ENCODE measurements around the gene RELL2.

The RELL2 gene

GRCh38 chr5:141618030-141618803, 18.6 kb upstream of the RELL2 start:
- no peak for TF ChIP-seq CTCF (IDR thresholded peaks at IDR 0.05; ENCODE audit: poor library complexity, severe bottlenecking)
- peak; percentile 46 for ATAC-seq (ENCODE audit: low read depth)
- Histone ChIP-seq H3K27ac (ENCODE audit: poor library complexity, severe bottlenecking) (peak overlapping the region; percentile 88), H3K27me3 (ENCODE audit: insufficient read depth, poor library complexity, severe bottlenecking) (no peaks in the 10 kb centered on the region), H3K9me3 (ENCODE audit: severe bottlenecking) (no peaks in the 10 kb centered on the region), H3K4me3 (ENCODE audit: severe bottlenecking) (peak overlapping the region; percentile 73), H3K36me3 (ENCODE audit: low read depth) (peaks cover 61% of the 10 kb centered on the region), H3K4me1 (ENCODE audit: insufficient read depth, poor library complexity, severe bottlenecking) (peaks cover 11% of the 10 kb centered on the region)
- peak; percentile 86 for DNase-seq (ENCODE audit: low spot score)

- Histone ChIP-seq H3K27ac (ENCODE audit: poor library complexity, severe bottlenecking) (peak within 1 kb of the TSS; percentile 88), H3K9me3 (ENCODE audit: severe bottlenecking) (no peaks in the 10 kb centered on the region), H3K4me1 (ENCODE audit: insufficient read depth, poor library complexity, severe bottlenecking) (peaks cover 11% of the 10 kb centered on the region), H3K27me3 (ENCODE audit: insufficient read depth, poor library complexity, severe bottlenecking) (no peaks in the 10 kb centered on the region), H3K36me3 (ENCODE audit: low read depth) (peaks cover 60% of the 10 kb centered on the region), H3K4me3 (ENCODE audit: severe bottlenecking) (peak within 1 kb of the TSS; percentile 73)
- DNase-seq (ENCODE audit: low spot score): peak; percentile 99
- ATAC-seq (ENCODE audit: low read depth): peak; percentile 87
- TF ChIP-seq CTCF (IDR thresholded peaks at IDR 0.05; ENCODE audit: poor library complexity, severe bottlenecking): peak; percentile 99
Observed at GRCh38 chr5:141618804-141619554, 17.8 kb upstream of the RELL2 start, which contains the start of gene DIAPH1. Gene DIAPH1, minus strand, starts transcription at chr5:141619000. Its CDS starts 86 bp downstream, at chr5:141618914.

- no peak for TF ChIP-seq CTCF (IDR thresholded peaks at IDR 0.05; ENCODE audit: poor library complexity, severe bottlenecking)
- Histone ChIP-seq H3K27ac (ENCODE audit: poor library complexity, severe bottlenecking) (no peak overlapping the region), H3K27me3 (ENCODE audit: insufficient read depth, poor library complexity, severe bottlenecking) (no peaks in the 10 kb centered on the region), H3K4me3 (ENCODE audit: severe bottlenecking) (no peak overlapping the region), H3K36me3 (ENCODE audit: low read depth) (peaks cover 68% of the 10 kb centered on the region), H3K4me1 (ENCODE audit: insufficient read depth, poor library complexity, severe bottlenecking) (no peaks in the 10 kb centered on the region), H3K9me3 (ENCODE audit: severe bottlenecking) (no peaks in the 10 kb centered on the region)
- no peak for ATAC-seq (ENCODE audit: low read depth)
- DNase-seq (ENCODE audit: low spot score): no peak
Observed at GRCh38 chr5:141623186-141623585, 13.6 kb upstream of the RELL2 start.

- H3K9me3 ChIP-seq (ENCODE audit: severe bottlenecking): no peaks in the 10 kb centered on the region
- peaks cover 72% of the 10 kb centered on the region for H3K36me3 ChIP-seq (ENCODE audit: low read depth)
- H3K4me3 ChIP-seq (ENCODE audit: severe bottlenecking): no peak overlapping the region
- DNase-seq (ENCODE audit: low spot score) (no peak), ATAC-seq (ENCODE audit: low read depth) (no peak)
- no peaks in the 10 kb centered on the region for H3K27me3 ChIP-seq (ENCODE audit: insufficient read depth, poor library complexity, severe bottlenecking)
- H3K4me1 ChIP-seq (ENCODE audit: insufficient read depth, poor library complexity, severe bottlenecking): no peaks in the 10 kb centered on the region
- no peak for TF ChIP-seq CTCF (IDR thresholded peaks at IDR 0.05; ENCODE audit: poor library complexity, severe bottlenecking)
- no peak overlapping the region for H3K27ac ChIP-seq (ENCODE audit: poor library complexity, severe bottlenecking)
Observed at GRCh38 chr5:141623611-141624010, 13.2 kb upstream of the RELL2 start.
